Stimulated activated CD4-positive, alpha-beta T cell treated with anti-CD3 and anti-CD28 coated beads, TNF-alpha, amount 100 ng/mL, for 24 hours (primary cell): ENCODE results near the gene CDON.
A peak's percentile ranks its signal among the peaks of the same experiment; 100 is the strongest.

ENCODE experiments used
- DNase-seq, 3 experiments: peaks; one replicate each; pipeline ENCODE4 v3.0.0-alpha.2; 2020; ENCODE audit warnings: low read depth in 3 of 3

The CDON gene

GRCh38 chr11:126083829-126084607, 21.4 kb upstream of the CDON start:
- peak in 1 of 3 experiments; percentile 24 for DNase-seq

GRCh38 chr11:126082251-126083109, 19.8 kb upstream of the CDON start:
- no peak for DNase-seq

GRCh38 chr11:126081915-126082250, 19.2 kb upstream of the CDON start:
- DNase-seq, result no peak

GRCh38 chr11:126080161-126080941, 17.7 kb upstream of the CDON start:
- DNase-seq, result no peak

GRCh38 chr11:126079621-126080124, 17.0 kb upstream of the CDON start:
- no peak for DNase-seq

- DNase-seq, result no peak
Measured at GRCh38 chr11:126076641-126077040, 14.0 kb upstream of the CDON start.

- no peak for DNase-seq
Measured at GRCh38 chr11:126072801-126073594, 10.3 kb upstream of the CDON start.

- no peak for DNase-seq
Measured at GRCh38 chr11:126072141-126072741, 9.6 kb upstream of the CDON start.

GRCh38 chr11:126063507-126063852, 814 bp upstream of the CDON start:
- no peak for DNase-seq

GRCh38 chr11:126061707-126062678, 673 bp downstream of the CDON start:
- peak in 1 of 3 experiments; percentile 15 for DNase-seq

GRCh38 chr11:126060757-126061171, 1.9 kb downstream of the CDON start:
- no peak for DNase-seq

- DNase-seq, result no peak
Measured at GRCh38 chr11:126059238-126059781, 3.4 kb downstream of the CDON start.

- no peak for DNase-seq
Measured at GRCh38 chr11:126058105-126058874, 4.4 kb downstream of the CDON start.

GRCh38 chr11:126054882-126055281, 7.8 kb downstream of the CDON start:
- DNase-seq, result no peak

GRCh38 chr11:126054408-126054807, 8.3 kb downstream of the CDON start:
- no peak for DNase-seq

GRCh38 chr11:126053415-126054286, 9.0 kb downstream of the CDON start:
- no peak for DNase-seq

- DNase-seq, result no peak
Measured at GRCh38 chr11:126051117-126051516, 11.5 kb downstream of the CDON start.

GRCh38 chr11:126049159-126049558, 13.5 kb downstream of the CDON start:
- DNase-seq, result no peak
